Measurements from ENCODE around the gene OXER1.
A peak's percentile ranks its signal among the peaks of the same experiment; 100 is the strongest.

The OXER1 gene

DNA sequence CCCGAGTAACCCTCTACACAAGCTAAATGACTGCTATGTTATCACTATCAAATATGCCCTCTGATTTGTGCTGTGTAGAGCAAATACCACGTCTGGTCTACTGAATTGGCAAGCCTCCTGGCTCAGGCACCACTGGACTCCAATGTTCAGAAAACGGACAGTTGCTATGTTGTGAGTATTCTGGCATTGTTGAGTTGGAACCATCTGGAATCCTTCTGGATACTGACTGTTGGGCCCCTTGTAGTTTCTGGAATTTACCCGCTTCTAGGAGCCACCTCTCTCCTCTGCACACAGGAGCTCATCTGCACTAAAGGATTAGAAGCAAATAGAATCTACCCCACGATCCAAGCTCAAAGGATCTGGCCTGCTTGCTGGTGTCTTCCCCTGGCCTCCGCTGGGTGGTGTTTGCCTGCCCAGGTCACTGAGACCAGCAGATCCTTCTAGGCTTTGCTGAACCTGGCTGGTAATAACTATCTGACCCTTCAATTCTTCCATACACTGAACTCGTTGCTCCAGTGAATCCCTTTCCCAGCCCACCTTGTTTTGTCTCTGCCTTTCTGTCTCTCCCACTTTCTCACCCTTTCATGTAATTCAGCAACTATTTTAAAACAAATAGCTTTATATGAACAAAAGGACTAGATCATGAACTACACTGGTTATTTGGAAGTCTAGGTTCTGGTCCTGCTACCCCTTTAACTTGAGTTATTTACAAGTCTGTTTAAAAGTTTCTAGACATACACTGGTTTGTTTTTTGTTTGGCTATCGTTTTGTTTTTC lies 30.5 kb upstream of the OXER1 start:
- no peak for DNase-seq

DNA sequence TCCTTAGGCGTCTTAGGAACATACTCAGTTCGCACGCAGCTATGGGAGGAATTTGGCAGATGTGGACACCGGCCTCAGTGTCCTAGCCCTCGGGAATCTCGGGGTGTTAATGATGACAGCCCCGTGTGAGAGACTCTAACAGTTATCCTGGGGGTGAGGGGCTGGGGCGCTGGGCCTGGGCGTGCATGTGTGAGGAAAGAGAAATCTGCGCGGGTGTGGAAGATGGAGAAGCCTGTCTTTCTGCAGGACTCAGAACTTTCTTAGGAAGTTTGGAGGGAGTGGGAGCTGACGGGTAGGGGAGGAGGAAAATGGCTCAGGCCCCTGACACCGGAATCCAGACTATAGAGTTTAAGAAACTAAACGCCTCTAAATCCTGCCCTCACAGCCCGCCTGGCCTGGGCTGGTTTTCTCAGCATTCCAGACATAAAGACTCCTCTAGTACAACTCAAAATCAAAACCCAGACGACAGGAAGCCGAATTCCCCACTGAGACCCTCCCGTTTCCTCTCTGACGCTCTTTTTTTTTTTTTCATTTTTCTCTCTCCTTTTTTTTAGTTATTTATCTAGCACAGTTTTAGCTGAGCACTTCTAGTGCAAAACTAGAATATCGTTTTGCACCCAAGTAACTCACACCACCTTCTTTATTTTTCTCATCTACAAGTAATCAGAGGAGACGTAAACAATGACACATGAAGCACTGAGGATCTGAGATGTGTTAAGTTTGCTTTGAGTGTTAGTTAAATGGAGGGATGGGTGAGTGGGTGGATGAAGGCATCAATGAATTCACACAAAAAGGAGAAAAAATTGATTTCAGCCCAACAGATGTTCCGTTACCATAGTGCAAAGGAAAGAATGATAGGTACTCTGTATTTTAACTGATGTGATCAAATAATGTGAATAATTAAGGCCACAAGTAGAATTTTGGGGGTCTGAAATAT lies 29.7 kb upstream of the OXER1 start:
- DNase-seq: no peak

DNA sequence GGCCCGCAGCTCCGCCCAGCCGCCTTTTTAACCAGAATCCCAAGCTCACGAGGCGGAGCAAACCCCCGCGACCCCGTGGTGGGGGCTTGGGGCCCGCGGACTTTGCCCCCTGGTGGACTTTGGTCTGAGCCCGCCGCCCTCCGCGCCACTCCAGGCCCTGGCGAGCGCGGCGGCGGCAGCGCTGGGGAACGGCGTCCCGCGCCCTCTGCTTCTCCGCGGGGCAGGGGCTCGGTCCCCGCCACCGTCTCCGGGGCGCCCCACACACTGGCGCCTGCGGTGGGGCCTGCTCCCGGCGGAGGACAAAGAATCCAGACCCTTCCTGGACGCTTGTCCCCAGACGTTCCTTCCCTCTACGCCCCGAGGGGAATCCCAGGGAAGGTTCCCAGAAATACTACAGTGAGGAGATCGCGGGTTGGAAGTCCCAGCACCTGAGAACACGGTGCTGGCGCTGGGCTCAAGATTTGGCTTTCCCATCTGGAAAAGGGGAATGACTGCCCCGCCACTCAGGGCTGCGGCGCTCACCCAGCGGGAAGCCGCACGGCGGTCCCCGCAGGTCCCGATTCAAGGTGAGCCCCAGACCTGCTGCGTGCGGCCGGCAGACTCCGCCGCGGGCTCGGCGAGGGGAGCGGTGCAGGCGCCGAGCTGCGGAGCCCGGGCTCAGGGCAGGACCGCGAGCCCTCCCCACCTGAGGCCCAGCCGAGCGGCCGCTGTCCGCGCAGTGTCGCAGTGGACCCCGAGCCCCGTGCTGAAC lies 28.8 kb upstream of the OXER1 start, which contains the start of gene HAAO:
TSS of gene HAAO (minus strand) at position 1 of the 751 bp plus-strand sequence. CDS start 47 bp downstream, outside the sequence.
- peak in 2 of 58 donors; percentile 16 for DNase-seq

DNA sequence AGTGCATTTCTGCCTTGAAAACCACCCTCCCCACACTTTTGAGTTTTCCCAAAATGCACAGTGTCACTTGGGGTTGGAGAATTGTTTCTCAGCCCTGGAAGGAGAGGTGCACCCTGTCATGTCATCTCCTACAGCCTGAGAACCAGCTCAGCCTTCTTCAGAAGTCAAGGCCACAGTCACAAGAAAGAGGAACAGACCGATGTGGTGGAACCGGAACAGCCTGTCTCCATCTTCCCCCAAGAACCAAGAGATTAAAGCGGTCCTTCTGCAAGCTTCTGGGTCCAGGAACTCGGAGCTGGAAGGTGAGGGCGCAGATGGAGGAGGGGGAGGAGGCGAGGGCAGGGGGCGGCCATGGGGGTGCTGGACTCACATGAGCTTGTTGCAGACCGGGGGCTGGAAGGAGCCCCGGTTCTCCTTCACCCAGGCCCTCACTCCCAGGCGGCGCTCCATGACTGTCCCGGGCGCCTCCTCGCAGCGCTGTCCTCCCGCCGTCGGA lies 28.2 kb upstream of the OXER1 start:
- peak in 1 of 58 donors; percentile 51 for DNase-seq

DNA sequence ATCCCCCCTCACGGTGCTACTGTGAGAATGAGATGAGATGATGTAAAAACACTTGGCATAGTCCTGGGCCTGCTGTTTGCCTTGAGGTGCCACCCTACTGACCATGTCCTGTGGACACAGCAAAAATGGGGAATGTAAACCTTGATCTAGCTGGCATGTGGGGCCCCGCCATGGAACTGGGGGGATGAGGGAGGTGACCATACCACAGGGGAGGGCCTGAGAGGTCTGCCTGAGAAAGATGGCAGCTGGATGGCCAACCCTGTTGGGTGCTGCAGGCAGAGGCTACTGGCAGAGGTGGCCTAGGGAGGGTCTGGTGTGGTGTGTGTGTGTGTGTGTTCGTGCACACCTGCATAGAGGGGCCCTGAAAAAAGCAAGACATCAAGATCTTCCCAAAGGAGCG lies 27.7 kb upstream of the OXER1 start:
- DNase-seq: no peak

DNA sequence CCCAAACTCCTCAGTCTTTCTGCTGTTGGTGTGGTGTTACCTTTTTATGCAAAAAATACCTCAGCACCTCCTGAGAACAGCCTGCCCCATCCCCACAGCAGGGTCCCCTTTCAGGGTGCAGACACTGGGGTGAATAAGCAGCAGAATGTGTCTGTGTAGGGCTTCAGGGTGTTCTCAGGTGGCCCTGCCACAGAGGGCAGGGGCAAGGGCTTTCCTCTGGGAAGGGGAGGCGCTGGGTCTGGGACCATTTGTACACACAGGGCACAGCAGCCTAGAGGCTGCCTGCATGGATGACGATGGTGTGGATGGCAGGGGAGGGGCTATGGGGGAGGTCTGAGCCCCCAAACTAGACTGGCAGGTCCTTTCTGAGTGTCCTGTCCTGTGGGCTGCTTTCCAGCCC lies 25.8 kb upstream of the OXER1 start:
- DNase-seq: no peak

DNA sequence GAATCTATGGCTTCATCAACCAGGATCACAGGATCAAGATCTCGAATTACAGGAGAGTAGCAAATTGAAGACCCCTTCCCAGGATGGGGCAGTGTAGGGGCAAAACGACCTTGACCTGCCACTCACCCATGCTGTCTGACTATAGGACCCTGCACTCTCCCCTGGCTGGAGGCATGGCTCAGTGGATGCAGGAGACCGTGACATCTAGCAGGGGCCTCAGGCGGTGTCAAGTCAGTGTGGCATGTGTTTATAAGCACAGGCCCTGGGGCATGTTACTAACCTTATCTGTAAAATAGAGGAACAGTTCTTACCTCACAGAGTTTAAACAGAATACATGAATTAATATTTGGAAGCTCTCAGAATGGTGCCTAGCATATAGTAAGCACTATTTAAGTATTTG lies 24.9 kb upstream of the OXER1 start:
- DNase-seq: no peak

DNA sequence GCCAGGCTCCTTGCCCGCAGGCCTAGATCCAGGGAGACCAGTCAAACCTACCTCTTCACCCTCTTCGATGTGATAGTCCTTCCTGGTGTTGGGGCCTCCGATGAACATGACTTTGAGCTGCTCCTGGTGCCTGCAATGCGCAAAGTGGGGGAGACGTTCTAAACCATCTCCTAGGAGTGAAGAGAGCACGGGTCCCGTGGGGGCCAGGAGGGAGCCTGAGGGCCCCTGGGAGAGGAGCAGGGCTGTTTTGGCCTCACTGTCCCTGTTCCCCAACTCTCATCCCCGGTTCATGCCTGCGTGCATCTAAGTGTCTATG lies 24.5 kb upstream of the OXER1 start:
- no peak for DNase-seq

DNA sequence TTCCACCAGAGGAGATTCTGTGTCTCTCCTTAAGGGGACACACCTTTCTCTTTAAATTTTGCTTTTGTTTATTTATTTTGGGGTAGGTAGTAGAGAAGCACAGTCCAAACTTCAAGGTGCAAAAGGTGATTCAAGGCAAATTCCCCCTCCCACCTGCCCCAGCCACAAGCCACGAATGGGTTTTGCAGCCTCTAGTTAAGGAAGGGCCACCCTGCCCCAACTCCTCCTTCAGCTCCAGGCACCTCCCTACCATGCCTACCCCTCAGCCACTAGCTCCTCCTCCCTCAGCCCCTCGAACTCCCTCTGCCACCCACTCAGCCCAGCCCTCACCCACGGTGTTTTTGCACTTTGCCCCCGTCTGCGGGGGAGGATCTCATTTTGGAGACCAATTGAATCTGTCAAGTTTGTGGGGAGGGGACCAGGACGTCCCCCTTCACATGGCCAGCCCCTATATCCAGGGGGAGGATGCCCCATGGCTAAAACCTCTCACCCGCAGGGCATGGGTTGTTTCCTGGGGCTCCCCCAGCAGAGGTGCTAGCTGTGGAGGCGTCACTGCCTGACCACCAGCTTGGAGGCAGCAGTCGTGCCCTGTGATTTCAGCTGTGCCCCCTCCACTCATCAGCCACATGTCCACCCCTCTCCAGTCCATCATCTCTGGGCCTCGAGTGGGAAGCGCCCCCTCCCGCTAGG lies 24.0 kb upstream of the OXER1 start:
- no peak for DNase-seq

DNA sequence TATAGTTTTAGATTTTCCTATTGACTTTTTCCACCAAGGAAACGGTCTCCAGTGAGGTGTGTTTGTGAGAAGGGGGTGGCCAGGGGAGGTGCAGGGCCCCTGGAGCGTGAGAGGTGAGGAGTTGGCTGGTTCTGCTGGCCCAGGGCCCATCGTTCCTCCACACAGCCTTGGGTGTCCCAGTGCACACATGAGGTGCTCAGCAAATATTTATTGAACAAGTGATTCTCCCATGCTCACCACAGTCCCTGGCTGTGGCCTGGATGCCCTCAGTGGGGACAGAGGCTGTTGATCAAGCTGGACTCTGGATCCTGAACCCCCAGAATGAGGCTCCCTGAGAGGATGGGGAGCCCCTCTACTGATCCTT lies 23.5 kb upstream of the OXER1 start:
- DNase-seq: no peak

DNA sequence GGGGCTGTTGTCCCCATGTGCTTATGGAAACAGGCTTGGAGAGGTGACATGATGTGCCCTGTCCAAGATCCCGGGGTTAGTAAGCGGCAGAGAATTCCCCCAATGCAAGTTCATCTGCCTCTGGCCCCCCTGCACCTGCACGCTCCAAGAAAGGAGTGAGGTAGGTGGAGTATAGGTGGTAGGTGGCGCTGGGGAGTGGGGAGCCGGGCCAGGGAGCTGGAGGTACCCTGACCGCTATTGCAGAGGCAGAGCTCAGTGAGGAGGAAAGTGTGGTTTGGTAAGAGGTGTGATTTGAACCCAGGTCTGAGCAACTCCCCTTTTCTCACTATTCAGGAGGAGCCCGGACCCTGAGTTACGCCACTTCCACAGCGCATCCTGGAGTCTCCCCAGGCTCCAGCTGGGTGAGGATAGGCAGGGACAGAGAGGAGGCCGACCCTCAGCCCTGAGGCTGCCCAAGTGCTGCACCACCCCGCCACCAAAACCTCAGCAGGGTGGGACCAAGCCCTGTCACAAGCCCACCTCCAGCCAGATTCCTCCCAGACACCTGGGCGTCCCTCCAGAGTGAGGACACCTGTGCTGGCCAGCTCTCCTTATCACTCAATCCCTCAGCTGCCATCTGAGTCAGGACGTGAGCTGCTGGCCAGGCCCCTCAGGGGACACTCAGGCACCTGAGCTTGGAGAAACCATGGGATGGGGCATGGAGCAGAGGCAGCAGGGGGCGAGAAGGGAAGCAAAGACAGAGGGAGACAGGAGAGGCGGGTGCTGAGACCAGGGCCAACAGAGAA lies 22.8 kb upstream of the OXER1 start:
- DNase-seq: no peak

DNA sequence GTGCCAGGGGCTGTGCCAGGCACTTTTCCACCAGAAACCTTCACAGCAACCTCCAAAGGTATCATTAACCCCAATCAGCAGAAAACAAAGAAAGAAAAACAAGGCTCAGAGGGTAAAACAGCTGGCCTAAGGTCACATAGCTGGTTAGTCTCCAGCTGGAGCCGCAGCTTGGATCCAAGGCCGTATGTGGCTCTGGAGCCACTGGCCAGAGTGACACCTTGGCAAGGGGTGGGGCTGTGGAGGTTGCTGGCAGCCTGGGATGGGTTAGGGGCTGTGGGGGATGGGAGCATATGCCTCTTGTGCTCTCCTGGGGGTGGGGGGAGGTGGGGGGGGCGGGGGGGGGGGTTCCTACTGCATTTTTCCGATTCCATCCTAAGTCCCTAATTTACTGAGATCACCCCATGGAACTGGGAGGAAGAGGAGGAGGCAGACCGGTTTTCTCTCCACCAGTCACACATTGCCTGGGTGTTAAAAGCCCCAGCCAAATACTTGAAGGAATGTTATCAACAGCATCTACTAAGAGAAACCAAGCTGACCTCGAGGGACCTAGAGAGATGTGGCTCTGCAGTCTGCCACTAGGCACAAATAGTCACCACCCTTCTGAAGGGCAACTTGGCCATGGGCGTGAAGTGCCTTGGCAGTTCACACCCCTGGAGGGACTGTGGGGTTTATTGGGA lies 20.4 kb upstream of the OXER1 start:
- DNase-seq: no peak

DNA sequence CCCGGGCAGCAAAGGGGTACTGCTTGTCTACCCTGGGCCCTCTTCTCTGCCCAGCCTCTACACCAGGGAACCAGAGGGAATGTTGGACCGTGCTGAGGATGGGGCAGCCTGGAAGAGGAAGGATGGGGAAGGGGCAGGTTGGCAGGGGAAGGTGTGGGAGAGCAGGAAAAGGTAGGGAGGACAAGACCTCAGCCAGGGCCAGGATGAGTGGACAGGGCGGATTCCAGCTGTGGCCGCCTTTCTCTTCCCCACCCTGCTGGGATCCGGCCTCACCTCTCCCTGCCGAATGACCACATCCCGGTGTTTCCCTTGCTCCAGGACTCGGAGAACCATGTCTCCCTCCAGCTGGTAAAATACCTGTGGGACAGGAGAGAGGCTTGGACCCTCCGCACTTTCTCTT lies 19.6 kb upstream of the OXER1 start:
- no peak for DNase-seq

DNA sequence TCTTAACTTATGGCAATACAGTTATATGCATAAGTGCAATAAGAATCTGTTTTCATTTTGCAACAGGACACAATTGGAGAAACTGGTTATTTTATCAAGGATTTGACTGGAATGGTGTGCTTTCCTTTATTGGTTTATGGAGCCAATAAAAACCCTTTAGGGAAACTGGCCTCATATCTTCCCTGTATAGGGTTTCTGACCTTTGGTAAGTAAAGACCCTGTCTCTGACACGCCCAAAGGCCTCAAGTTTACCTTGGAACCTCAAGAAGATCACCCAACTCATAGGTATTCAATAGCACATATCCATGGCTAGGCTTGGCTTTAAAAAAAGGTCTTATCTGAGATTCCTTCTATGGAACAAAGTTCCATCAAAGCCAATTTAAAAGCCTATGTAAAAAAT lies 17.2 kb upstream of the OXER1 start:
- DNase-seq: no peak

DNA sequence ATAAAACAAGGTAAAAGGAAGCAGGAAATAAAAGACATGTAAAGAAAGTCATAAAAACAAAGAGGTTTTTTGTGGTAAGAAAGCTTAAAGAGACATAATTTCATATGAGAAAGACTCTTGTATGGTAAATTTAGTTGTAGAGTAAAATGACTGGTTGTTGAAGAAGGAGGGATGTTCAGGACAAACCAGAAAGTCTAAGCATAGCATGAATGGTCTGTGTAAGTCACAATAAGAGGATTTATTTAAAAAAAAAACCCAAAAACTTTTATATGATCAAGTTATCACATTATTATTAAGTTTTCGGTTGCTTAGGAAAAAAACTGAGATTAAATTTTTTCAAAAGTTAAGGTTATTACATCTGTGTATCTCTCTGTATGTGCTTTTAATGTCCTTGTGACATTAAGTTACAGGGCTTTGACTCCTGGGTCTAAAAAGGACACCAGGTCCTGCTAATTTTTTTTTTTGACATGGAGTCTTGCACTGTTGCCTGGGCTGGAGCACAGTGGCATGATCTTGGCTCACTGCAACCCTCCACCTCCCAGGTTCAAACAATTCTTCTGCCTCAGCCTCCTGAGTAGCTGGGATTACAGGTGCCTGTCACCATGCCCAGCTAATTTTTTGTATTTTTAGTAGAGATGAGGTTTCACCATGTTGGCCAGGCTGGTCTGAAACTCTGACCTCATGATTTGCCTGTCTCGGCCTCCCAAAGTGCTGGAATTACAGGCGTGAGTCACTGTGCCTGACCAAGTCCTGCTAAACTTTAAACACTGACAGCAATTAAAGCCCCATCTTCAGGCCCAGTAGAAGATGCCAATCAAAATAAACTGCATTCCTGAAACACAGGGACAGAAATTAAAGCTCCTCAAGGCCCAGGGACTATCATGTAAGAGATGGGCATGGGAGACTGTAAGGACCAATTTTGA lies 14.2 kb upstream of the OXER1 start:
- DNase-seq: no peak

DNA sequence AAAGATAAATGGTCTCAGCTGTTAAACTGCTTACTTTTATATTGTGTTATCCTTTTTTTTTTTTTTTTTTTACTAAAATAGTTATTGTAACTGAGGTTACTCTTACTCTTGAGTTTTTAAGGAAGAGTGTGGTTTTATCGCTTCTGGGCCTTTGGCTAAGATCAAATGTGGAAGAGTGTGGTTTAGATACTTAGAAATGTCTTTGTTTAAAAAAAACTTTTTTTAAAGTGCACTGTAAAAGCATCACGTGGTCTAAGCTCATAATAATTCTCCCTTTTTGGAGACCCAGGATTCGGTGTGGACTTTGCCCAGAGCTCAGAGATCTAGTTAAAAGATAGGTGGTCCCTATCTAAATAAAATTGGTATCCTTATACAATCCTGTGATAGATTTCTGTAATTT lies 11.9 kb upstream of the OXER1 start:
- no peak for DNase-seq

DNA sequence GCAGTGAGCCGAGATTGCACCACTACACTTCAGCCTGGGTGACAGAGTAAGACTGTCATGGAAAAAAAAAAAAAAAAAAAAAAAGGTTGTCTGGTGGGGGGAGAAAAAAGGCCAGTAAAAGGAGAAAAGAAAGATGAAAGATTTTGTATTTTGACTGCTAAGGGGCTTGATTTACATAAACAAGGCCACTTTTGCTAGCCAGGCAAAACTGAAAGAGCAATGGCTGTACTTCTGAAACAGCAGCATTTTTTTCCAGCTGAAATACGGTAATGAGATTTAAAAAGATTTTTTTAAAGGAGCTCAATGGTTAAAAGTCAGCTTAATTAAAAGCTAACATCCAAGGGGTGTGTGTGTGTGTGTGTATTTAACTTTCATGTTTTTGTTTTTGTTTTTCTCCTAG lies 11.3 kb upstream of the OXER1 start:
- no peak for DNase-seq

DNA sequence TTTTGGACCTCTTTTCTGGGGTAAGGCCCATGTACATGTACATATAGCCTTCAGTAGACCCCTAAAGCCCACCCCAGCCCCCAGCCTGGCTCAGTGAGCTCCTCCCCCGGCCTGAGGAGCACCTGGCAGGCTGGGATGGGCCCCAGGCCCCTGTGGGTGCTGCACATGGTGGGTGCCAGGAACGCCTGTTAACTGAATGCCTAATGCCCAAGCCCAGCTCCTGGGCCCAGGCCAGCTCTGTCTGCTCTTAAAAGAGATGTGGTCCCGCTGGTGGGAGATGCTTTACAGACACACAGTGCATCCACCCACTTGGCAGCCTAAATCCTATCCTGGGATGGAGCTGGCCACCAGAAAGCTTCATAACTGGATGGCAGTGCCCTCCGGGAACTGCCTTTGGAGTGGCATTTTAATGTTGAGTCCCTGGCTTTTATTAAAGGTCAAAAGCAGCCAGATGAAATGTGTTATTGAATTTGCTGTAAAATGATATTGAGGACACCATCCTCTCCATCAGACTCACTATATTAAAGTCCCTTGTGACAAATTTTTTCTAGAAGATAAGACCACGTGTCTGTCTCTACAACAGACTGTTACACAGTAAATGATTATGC lies 7.7 kb upstream of the OXER1 start:
- no peak for DNase-seq

Measured in anterior cingulate cortex (tissue), 58 donors.